Left lung (tissue), 14 donors: ENCODE results near the gene EEF1AKMT4. TPM values are rescaled to one million over a fixed set of nuclear protein-coding genes. Genes with fewer than 3 reads are reported as not detected.

ENCODE experiments used
- ATAC-seq: fragments of 200-7000 bp; cut with Tn5 transposase; one replicate; pipeline ENCODE4 v1.9.1; 2020; ENCODE audit warnings: moderate library complexity
- DNase-seq, 4 donors: peaks; one replicate each; pipeline ENCODE4 v3.0.0-alpha.2; 2013 to 2020
- H3K27ac ChIP-seq, 2 donors: fragments of 200-600 bp; sonication (generic) in 1 of 2; one replicate each; pipeline versions ENCODE4 v1.5.0 to v1.8.0; 2020 to 2021
- H3K27me3 ChIP-seq, 2 donors: fragments of 200-600 bp; sonication (generic) in 1 of 2; one replicate each; pipeline versions ENCODE4 v1.5.0 to v1.8.0; 2020 to 2021
- H3K36me3 ChIP-seq, 2 donors: fragments of 200-600 bp; sonication (generic) in 1 of 2; one replicate each; pipeline versions ENCODE4 v1.5.0 to v1.8.0; 2020 to 2021
- H3K4me1 ChIP-seq, 2 donors: fragments of 200-600 bp; one replicate each; pipeline ENCODE4 v1.8.0; 2021
- H3K4me3 ChIP-seq, 2 donors: fragments of 200-600 bp; sonication (generic) in 1 of 2; one replicate each; pipeline versions ENCODE4 v1.5.0 to v1.8.0; 2020 to 2021; ENCODE audit warnings: mild to moderate bottlenecking in 1 of 2
- H3K9me3 ChIP-seq, 2 donors: fragments of 200-600 bp; sonication (generic) in 1 of 2; one replicate each; pipeline versions ENCODE4 v1.5.0 to v1.8.0; 2020 to 2021
- intact Hi-C, 2 donors: fragments of 100-400 bp; cut with DNase I; formaldehyde crosslinking; loops; one replicate each; pipeline versions ENCODE4 v1.11.2 to v1.14.2; 2022
- long read RNA-seq, 12 donors: library from polyadenylated mRNA in 2 of 12; unstranded in 2 of 12; transcript quantifications; one replicate each; pipeline ENCODE4 v2.0.0 and lab custom pipeline, GENCODE V29; 2019 to 2026
- polyA plus RNA-seq, 6 donors: library from polyadenylated mRNA; unstranded; fragments of 120-200 nt; gene quantifications; one replicate each; pipeline ENCODE4 v1.2.1, GENCODE V29; 2013; ENCODE audit not compliant: insufficient read length in 6 of 6
- total RNA-seq, 2 donors: library from RNA; stranded (reverse); fragmentation: NEBNext Ultra II Directional; extraction: Animal tissue kit (Norgen Biotek cat#: 25700); gene quantifications; one replicate each; pipeline ENCODE4 v1.2.1, GENCODE V29; 2021
- TF ChIP-seq, protein P1 (sequence below), 2 donors: fragments of 200-600 bp; sonication (generic) in 1 of 2; IDR thresholded peaks; one replicate each; pipeline versions ENCODE4 v1.5.0 to v1.8.0; 2021; ENCODE audit warnings: antibody characterized with exemption in 2 of 2
- donor health status: DM: no; HTN: yes; CAD: no.
- donor health status: DM: no; HTN: no; CAD: no.

The EEF1AKMT4 gene
- total RNA-seq (1 to 10 TPM; 4.6 to 6.5 TPM), polyA plus RNA-seq (1 to 10 TPM; 1.8 to 3.2 (median 2.4) TPM)
- long read RNA-seq, donor 1, transcript EEF1AKMT4-201 (3 exons, 1,823 nt): major isoform, 7 of 7 reads
- long read RNA-seq, donor 1, partial matches to known transcripts: 0 of 7 reads
- long read RNA-seq, donor 1, other reads (novel, unspliced or antisense): 0 of 7 reads
- long read RNA-seq, donor 2, partial matches to known transcripts: 0 of 2 reads
- long read RNA-seq, donor 2, other reads (novel, unspliced or antisense): 0 of 2 reads
- long read RNA-seq, donor 3, partial matches to known transcripts: 0 of 1 reads
- long read RNA-seq, donor 3, other reads (novel, unspliced or antisense): 0 of 1 reads
- long read RNA-seq, donor 4, transcript EEF1AKMT4-201 (3 exons, 1,823 nt): major isoform, 11 of 11 reads
- long read RNA-seq, donor 4, partial matches to known transcripts: 0 of 11 reads
- long read RNA-seq, donor 4, other reads (novel, unspliced or antisense): 0 of 11 reads
- long read RNA-seq, donor 5, partial matches to known transcripts: 0 of 4 reads
- long read RNA-seq, donor 5, other reads (novel, unspliced or antisense): 0 of 4 reads
- long read RNA-seq, donor 6, partial matches to known transcripts: 0 of 4 reads
- long read RNA-seq, donor 6, other reads (novel, unspliced or antisense): 0 of 4 reads
- long read RNA-seq, donor 7, partial matches to known transcripts: 0 of 2 reads
- long read RNA-seq, donor 7, other reads (novel, unspliced or antisense): 0 of 2 reads
- long read RNA-seq, donor 8, partial matches to known transcripts: 0 of 4 reads
- long read RNA-seq, donor 8, other reads (novel, unspliced or antisense): 0 of 4 reads
- long read RNA-seq, donor 9: 0 reads
- long read RNA-seq, donor 10, transcript EEF1AKMT4-201 (3 exons, 1,823 nt): major isoform, 38 of 43 reads
- long read RNA-seq, donor 10, partial matches to known transcripts: 0 of 43 reads
- long read RNA-seq, donor 10, other reads (novel, unspliced or antisense): 5 of 43 reads
- long read RNA-seq, donor 11, partial matches to known transcripts: 0 of 3 reads
- long read RNA-seq, donor 11, other reads (novel, unspliced or antisense): 0 of 3 reads
- long read RNA-seq, donor 12, partial matches to known transcripts: 0 of 3 reads
- long read RNA-seq, donor 12, other reads (novel, unspliced or antisense): 0 of 3 reads

DNA sequence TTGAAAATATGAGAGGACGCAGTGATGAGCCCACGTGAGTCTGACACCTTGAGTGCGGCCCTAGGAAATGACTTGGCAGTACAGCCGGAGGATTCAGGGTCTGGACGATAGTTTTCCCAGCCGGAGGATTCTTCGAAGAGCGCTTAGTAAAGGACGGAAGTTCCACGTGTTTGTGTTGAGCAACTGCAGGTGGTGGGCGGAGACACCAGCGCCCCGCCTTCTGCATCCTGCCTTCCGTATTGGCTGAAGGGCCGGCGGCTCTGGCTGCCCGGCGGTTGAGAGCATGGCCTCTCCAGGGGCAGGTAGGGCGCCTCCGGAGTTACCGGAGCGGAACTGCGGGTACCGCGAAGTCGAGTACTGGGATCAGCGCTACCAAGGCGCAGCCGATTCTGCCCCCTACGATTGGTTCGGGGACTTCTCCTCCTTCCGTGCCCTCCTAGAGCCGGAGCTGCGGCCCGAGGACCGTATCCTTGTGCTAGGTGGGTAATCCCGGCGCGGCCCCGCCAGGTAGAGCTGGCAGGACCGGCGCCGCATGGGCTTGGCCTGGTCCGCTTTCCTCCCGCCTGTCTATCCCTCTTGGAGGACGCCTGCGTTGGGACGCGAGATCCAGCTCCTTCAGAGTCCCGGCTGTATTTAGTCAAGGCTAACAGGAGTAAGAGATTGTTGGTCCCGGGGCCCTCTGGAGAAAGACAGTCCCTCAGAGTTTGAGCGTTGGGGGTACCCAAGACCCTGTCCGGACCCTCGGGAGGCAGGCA is at the start of gene EEF1AKMT4:
TSS of gene EEF1AKMT4 (plus strand) at position 261 of the 755 bp plus-strand sequence. CDS start at position 284, 23 bp downstream.
- intact Hi-C loops: no loop called here
- peak within 1 kb of the TSS; percentile 73 to 91 for H3K27ac ChIP-seq
- TF ChIP-seq, protein P1, sequence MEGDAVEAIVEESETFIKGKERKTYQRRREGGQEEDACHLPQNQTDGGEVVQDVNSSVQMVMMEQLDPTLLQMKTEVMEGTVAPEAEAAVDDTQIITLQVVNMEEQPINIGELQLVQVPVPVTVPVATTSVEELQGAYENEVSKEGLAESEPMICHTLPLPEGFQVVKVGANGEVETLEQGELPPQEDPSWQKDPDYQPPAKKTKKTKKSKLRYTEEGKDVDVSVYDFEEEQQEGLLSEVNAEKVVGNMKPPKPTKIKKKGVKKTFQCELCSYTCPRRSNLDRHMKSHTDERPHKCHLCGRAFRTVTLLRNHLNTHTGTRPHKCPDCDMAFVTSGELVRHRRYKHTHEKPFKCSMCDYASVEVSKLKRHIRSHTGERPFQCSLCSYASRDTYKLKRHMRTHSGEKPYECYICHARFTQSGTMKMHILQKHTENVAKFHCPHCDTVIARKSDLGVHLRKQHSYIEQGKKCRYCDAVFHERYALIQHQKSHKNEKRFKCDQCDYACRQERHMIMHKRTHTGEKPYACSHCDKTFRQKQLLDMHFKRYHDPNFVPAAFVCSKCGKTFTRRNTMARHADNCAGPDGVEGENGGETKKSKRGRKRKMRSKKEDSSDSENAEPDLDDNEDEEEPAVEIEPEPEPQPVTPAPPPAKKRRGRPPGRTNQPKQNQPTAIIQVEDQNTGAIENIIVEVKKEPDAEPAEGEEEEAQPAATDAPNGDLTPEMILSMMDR (IDR thresholded peaks at IDR 0.05): peak in 1 of 2 donors; percentile 45
- H3K4me1 ChIP-seq: peaks cover 0 to 27% of the 10 kb centered on the region in 2 donors
- no peaks in the 10 kb centered on the region for H3K27me3 ChIP-seq
- ATAC-seq (peak; percentile 98), DNase-seq (peak; percentile 92 to 97 (median 96))
- no peaks in the 10 kb centered on the region for H3K9me3 ChIP-seq
- H3K36me3 ChIP-seq: peaks cover 0 to 12% of the 10 kb centered on the region in 2 donors
- H3K4me3 ChIP-seq: peak within 1 kb of the TSS; percentile 69 to 72

DNA sequence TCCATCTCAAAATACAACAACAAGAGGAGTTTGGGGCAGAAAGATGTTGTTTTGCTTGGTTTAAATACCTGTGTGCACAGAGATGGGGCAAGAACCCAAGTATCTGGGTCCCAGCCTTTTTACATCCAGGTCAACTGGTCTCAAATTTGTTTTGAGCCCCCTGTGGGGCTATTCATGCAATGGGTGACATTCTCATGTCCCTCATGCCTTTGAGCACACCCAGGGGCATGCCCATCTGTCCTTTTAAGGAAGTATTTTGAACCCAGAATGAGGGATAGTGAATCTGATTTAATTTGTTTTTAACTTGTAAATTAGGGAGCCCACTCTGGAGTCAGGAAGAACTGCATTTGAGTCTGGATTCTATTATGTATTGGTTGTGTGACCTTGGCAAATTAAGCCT is 48.6 kb upstream of the EEF1AKMT4 start:
- DNase-seq (no peak), ATAC-seq (no peak)
- intact Hi-C loops: no loop called here

GRCh38 chr3:184203526-184203925 is 45.9 kb upstream of the EEF1AKMT4 start:
- H3K27me3 ChIP-seq: no peaks in the 10 kb centered on the region
- TF ChIP-seq, protein P1 (IDR thresholded peaks at IDR 0.05): no peak
- H3K27ac ChIP-seq: no peak overlapping the region
- no peaks in the 10 kb centered on the region for H3K36me3 ChIP-seq
- ATAC-seq (no peak), DNase-seq (peak in 1 of 4 donors; percentile 22)
- H3K4me3 ChIP-seq: no peak overlapping the region
- intact Hi-C loops: no loop called here
- no peaks in the 10 kb centered on the region for H3K4me1 ChIP-seq
- H3K9me3 ChIP-seq: no peaks in the 10 kb centered on the region

More for the DNA sequence above, 48.6 kb upstream of the EEF1AKMT4 start:
- H3K27me3 ChIP-seq: no peaks in the 10 kb centered on the region
- TF ChIP-seq, protein P1 (IDR thresholded peaks at IDR 0.05): no peak
- no peaks in the 10 kb centered on the region for H3K4me1 ChIP-seq
- H3K27ac ChIP-seq: no peak overlapping the region
- no peak overlapping the region for H3K4me3 ChIP-seq
- peaks cover 0 to 9% of the 10 kb centered on the region in 2 donors for H3K36me3 ChIP-seq
- no peaks in the 10 kb centered on the region for H3K9me3 ChIP-seq

DNA sequence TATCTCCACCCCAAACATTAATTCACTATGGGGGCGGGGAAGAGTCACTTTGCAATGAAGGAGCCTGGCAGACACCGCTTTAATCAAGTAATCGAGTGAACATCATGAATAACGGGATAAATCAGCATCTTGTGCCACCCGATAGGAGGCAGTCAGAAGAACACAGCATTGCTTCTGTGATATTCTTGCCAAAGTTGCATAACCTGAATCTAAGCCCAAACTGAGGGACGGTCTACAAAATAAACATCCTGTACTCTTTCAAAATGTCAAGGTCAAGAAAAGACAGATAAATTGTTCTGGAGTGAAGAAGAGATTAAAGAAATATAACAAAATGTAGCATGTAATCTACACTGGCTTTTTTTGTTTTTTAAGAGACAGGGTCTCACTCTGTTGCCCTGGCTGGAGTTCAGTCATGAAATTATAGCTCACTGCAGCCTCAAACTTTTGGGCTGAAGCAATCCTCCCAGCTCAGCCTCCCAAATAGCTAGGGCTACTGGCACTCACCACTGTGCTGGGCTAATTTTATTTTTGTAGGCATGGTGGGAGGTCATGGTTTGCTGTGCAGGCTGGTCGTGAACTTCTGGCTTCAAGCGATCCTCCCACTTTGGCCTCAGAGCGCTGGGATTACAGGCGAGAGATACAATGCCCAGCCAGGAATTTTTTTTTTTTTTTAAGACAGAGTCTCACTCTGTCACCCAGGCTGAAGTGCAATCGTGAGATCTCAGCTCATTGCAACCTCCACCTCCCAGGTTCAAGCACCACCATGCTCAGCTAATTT is 40.1 kb upstream of the EEF1AKMT4 start:
- intact Hi-C loops: no loop called here
- DNase-seq: no peak
- no peak for ATAC-seq
- Histone ChIP-seq H3K27me3 (no peaks in the 10 kb centered on the region), H3K36me3 (no peaks in the 10 kb centered on the region), H3K9me3 (no peaks in the 10 kb centered on the region), H3K4me3 (no peak overlapping the region), H3K4me1 (no peaks in the 10 kb centered on the region), H3K27ac (no peak overlapping the region)
- TF ChIP-seq, protein P1 (IDR thresholded peaks at IDR 0.05): no peak
